ENCODE measurements around the gene TIAM2.

Gene TIAM2

DNA sequence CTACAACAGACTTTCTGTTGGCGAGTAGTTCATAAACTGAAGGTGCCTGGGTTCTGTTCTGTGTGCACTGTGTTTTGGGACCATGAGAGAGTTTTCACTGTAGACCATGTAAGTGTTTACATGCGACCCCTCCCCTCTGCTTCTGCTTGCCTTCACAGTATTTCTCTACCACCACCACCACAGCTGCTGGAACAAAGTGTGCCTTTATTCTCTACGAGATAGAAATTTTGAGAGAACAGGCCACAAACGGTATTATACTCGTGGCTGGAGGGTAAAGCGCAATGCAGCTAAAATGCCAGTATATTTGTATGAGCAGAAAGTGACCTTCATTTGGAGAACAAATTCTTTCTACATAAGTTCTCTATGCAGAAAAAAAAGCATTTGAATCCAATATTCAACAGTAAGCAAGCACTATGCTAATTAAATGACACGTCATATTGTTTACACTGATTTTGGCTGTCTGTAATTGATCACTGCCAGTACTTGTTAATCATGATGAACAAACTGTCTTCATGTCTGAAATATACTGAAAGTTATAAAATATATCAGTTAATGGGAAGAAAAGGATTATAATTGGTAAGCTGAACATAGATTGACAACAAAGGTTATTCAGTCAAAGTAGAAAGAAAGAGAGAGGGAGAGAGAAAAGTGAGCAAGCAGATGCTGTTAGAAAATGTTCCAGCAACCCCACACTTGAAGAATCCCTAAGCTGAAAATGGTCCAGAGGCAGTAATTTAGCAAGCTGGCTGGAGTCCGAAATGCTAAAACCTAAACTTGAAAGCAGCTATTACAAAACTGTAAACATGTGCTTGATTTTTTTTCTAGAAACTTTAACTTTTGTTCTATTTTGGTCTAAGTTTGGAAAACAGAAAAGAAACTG is 277.5 kb downstream of the TIAM2 start:
- Histone ChIP-seq H3K4me3 (ENCODE audit: low read depth, low read length) (no peak overlapping the region), H3K27me3 (ENCODE audit: insufficient read depth, low read depth, severe bottlenecking) (no peaks in the 10 kb centered on the region), H3K9me3 (ENCODE audit: severe bottlenecking) (no peaks in the 10 kb centered on the region), H3K27ac (peak overlapping the region; percentile 94; the same call in 1 of the 2 replicates), H3K36me3 (no peaks in the 10 kb centered on the region)
- DNase-seq = no peak
- TF ChIP-seq, protein P1, sequence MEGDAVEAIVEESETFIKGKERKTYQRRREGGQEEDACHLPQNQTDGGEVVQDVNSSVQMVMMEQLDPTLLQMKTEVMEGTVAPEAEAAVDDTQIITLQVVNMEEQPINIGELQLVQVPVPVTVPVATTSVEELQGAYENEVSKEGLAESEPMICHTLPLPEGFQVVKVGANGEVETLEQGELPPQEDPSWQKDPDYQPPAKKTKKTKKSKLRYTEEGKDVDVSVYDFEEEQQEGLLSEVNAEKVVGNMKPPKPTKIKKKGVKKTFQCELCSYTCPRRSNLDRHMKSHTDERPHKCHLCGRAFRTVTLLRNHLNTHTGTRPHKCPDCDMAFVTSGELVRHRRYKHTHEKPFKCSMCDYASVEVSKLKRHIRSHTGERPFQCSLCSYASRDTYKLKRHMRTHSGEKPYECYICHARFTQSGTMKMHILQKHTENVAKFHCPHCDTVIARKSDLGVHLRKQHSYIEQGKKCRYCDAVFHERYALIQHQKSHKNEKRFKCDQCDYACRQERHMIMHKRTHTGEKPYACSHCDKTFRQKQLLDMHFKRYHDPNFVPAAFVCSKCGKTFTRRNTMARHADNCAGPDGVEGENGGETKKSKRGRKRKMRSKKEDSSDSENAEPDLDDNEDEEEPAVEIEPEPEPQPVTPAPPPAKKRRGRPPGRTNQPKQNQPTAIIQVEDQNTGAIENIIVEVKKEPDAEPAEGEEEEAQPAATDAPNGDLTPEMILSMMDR (IDR thresholded peaks at IDR 0.05; ENCODE audit: low read depth, low read length) = no peak

DNA sequence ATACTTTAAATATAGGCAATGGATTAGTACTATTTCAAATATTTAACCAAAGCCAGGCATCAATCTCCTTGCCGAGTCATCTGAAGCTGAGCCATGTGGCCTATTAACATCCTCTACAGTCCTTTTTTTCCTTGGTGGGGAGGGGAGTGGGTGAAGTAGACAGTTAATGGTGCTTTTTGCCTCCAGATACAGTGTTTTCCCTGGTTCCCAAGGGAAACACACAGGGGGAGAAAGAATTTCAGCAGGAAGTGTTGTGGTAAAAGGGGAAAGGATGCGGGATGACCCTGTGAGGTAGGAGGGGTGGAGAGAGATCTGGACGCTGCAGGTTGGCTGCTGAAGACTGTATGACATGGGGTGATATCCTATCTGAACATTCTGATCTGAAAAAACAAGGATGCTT is 278.3 kb downstream of the TIAM2 start:
- Histone ChIP-seq H3K4me3 (ENCODE audit: low read depth, low read length) (no peak overlapping the region), H3K9me3 (ENCODE audit: severe bottlenecking) (no peaks in the 10 kb centered on the region), H3K36me3 (peaks cover 4% of the 10 kb centered on the region; the same call in 1 of the 2 replicates), H3K27ac (peak overlapping the region; percentile 20; the same call in 1 of the 2 replicates), H3K27me3 (ENCODE audit: insufficient read depth, low read depth, severe bottlenecking) (no peaks in the 10 kb centered on the region)
- no peak for DNase-seq
- TF ChIP-seq, protein P1 (IDR thresholded peaks at IDR 0.05; ENCODE audit: low read depth, low read length) = no peak

DNA sequence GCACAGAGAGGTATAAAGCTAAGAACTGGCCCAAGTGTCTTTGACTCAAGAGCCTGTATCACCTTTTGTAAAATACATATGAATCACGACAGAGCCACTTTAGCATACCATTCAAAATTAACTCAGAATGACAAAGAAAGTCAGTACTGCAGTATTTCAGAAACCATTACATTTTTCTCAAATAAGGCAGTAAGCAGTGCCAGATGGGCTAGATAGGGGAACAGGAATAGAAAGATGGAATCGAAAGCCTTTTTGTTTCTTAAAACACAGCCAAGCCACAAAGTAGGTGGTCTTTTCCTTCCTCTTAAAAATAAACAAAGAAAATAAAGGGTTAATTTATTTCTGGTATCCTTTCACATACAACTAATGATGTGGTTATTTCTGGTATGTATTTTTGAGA is 279.0 kb downstream of the TIAM2 start:
- Histone ChIP-seq H3K4me3 (ENCODE audit: low read depth, low read length) (no peak overlapping the region), H3K36me3 (peaks cover 7% of the 10 kb centered on the region; the same call in 1 of the 2 replicates), H3K27ac (no peak overlapping the region), H3K9me3 (ENCODE audit: severe bottlenecking) (no peaks in the 10 kb centered on the region), H3K27me3 (ENCODE audit: insufficient read depth, low read depth, severe bottlenecking) (no peaks in the 10 kb centered on the region)
- DNase-seq = no peak
- TF ChIP-seq, protein P1 (IDR thresholded peaks at IDR 0.05; ENCODE audit: low read depth, low read length) = no peak

DNA sequence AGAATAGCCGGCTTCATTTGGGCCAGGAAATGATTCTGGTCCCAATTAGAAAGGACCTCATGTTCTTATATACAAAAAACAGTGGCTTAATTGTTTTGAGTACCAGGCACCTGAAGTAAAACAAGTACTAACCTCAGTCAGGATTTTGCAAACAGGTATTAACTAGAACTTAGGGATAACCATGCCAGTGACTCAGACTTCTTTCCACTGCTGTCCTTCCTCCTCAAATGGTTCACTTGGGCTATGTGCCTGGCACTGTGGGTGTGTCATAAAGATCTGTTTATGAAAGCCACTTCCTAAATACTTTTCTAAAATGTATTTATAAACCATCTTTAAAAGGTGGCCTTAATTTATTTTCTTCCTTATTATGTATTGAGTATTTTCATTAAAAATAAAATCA is 279.4 kb downstream of the TIAM2 start:
- H3K4me3 ChIP-seq (ENCODE audit: low read depth, low read length) = no peak overlapping the region
- H3K27ac ChIP-seq = no peak overlapping the region
- H3K36me3 ChIP-seq = peaks cover 7% of the 10 kb centered on the region; the same call in 1 of the 2 replicates
- no peaks in the 10 kb centered on the region for H3K9me3 ChIP-seq (ENCODE audit: severe bottlenecking)
- DNase-seq = no peak
- TF ChIP-seq, protein P1 (IDR thresholded peaks at IDR 0.05; ENCODE audit: low read depth, low read length) = no peak
- H3K27me3 ChIP-seq (ENCODE audit: insufficient read depth, low read depth, severe bottlenecking) = no peaks in the 10 kb centered on the region

DNA sequence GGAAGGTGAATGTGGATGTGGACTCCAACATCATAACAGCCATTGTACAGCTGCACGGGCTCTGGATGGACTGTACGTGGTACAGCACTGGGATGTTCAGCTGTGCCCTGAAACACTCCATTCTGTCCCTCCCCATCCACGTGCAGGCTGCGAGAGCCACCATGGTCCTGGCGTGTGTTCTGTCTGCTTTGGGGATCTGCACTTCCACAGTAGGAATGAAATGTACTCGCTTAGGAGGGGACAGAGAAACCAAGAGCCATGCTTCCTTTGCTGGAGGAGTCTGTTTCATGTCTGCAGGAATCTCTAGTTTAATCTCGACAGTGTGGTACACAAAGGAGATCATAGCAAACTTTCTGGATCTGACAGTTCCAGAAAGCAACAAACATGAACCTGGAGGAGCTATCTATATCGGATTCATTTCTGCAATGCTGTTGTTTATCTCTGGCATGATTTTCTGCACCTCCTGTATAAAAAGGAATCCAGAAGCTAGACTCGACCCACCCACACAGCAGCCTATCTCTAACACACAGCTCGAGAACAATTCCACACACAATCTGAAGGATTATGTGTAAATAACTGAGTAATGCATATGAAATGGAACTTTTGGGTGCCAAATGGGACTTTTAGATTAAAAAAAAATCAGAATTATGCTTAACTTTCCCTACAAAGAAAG is 280.8 kb downstream of the TIAM2 start:
- Histone ChIP-seq H3K27ac (no peak overlapping the region), H3K9me3 (ENCODE audit: severe bottlenecking) (no peaks in the 10 kb centered on the region), H3K36me3 (peaks cover 7% of the 10 kb centered on the region; the same call in 1 of the 2 replicates), H3K27me3 (ENCODE audit: insufficient read depth, low read depth, severe bottlenecking) (no peaks in the 10 kb centered on the region), H3K4me3 (ENCODE audit: low read depth, low read length) (no peak overlapping the region)
- TF ChIP-seq, protein P1 (IDR thresholded peaks at IDR 0.05; ENCODE audit: low read depth, low read length) = no peak
- DNase-seq = no peak

Data from WERI-Rb-1 (cell line).